AG10803 (cell line): ENCODE results near the gene NMT2.
A peak's percentile ranks its signal among the peaks of the same experiment; 100 is the strongest.

Experiments
- DNase-seq: peaks from one replicate; pipeline ENCODE4 v3.0.0; 2010; ENCODE audit warnings: low read depth
- H3K4me3 ChIP-seq: 2 replicates; pipeline ENCODE4 v1.5.1; 2011; ENCODE audit warnings: mild to moderate bottlenecking, low read length, control low read depth
- TF ChIP-seq, protein P1 (sequence below): conservative IDR thresholded peaks from 2 replicates; pipeline ENCODE4 v1.5.1; 2011; ENCODE audit warnings: mild to moderate bottlenecking, low read length, control low read depth, inconsistent platforms

Gene NMT2

DNA sequence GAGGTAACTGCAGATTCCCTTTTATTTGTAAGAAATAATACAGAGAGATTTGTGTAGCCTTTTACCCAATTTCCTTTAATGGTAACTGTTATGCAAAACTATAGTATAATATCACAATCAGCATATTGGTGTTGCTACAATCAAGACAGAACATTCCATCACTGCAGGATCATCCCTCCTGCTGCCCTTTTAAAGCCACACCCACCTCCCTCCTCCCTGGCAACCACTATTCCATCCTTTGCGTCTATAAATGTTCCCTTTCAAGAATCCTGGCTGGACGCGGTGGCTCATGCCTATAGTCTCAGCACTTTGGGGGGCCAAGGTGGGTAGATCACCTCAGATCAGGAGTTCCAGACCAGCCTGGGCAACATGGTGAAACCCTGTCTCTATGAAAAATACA, 93.1 kb downstream of the NMT2 start:
- TF ChIP-seq, protein P1, sequence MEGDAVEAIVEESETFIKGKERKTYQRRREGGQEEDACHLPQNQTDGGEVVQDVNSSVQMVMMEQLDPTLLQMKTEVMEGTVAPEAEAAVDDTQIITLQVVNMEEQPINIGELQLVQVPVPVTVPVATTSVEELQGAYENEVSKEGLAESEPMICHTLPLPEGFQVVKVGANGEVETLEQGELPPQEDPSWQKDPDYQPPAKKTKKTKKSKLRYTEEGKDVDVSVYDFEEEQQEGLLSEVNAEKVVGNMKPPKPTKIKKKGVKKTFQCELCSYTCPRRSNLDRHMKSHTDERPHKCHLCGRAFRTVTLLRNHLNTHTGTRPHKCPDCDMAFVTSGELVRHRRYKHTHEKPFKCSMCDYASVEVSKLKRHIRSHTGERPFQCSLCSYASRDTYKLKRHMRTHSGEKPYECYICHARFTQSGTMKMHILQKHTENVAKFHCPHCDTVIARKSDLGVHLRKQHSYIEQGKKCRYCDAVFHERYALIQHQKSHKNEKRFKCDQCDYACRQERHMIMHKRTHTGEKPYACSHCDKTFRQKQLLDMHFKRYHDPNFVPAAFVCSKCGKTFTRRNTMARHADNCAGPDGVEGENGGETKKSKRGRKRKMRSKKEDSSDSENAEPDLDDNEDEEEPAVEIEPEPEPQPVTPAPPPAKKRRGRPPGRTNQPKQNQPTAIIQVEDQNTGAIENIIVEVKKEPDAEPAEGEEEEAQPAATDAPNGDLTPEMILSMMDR: no peak
- DNase-seq: no peak
- no peak overlapping the region for H3K4me3 ChIP-seq

DNA sequence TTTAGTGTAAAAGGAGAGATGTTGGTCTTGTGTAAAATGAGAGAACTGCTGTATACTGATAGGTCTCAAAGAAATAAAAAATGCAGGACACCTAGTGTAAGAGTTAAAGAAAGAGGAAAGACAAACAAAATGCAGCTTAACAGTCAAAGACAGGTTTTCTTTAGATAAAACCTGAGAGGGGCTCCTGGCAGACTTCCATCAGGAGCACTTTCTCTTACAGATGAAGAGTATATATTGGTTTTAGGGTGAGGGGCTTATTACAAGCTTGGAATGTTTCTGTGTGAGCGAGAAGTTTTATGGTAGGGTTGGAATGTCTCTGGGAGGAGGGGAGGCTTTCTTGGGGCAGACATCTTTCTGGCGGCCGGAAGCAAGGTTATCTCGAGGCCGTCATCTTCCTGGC, 96.1 kb downstream of the NMT2 start:
- no peak overlapping the region for H3K4me3 ChIP-seq
- DNase-seq: no peak
- TF ChIP-seq, protein P1: no peak

DNA sequence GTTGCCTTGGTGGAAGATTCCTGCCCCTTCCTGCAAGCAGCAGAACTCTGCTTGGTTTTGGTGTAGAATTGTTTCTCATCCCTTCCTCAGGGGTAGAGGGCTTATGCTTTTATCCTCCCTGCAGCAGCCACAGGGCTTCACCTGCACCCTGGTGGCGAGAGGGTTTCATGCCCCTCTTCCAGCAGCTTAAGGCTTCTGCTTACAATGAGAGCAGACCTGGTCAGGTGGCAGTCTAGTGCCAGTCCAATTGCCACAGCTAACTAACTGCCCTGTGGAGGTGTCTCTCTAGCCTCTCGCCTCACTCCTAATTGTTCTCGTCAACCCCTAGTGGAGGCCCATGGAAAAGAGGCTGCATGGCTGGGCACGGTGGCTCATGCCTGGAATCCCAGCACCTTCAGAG, 99.3 kb downstream of the NMT2 start:
- no peak overlapping the region for H3K4me3 ChIP-seq
- TF ChIP-seq, protein P1: no peak
- DNase-seq: no peak

DNA sequence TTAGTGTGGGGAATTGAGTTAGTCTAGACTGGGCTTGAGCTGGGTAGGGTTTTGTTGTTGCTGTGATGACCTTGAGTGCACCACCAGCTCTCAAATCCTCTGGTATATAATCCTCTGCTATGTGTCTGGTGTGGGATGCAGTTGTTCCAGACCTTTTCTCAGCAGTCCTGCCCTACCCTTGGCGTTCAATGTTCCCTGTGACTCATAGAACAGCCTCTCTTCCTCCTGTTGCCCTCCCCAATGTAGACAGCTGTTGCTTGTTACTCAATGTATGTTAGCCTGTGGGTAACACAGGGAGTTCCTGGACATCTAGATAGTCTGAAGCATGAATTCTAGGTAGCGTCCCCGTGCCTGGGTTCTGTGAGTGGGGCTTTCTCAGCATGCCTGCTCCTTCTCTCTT, 99.7 kb downstream of the NMT2 start:
- no peak overlapping the region for H3K4me3 ChIP-seq
- TF ChIP-seq, protein P1: no peak
- DNase-seq: peak; percentile 46

DNA sequence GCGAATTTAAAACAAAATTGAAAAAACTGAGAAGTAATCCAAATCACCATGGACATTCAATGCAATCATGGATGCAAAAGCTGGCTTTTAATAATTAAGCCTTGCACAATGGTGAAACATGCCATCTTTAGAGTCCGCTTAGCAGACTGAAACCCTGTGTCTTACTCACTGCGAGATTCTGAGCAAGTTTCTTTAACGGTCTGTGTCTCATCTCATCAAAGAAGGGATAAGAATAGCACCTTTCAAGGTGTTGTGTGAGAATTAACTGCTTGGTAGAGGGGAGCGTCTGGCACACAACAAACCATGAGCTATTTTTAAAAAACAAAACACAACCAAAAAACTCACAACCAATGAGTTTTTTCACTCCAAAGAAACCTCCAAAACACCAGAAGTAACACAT, 101.3 kb downstream of the NMT2 start:
- H3K4me3 ChIP-seq: no peak overlapping the region
- DNase-seq: no peak
- TF ChIP-seq, protein P1: no peak

DNA sequence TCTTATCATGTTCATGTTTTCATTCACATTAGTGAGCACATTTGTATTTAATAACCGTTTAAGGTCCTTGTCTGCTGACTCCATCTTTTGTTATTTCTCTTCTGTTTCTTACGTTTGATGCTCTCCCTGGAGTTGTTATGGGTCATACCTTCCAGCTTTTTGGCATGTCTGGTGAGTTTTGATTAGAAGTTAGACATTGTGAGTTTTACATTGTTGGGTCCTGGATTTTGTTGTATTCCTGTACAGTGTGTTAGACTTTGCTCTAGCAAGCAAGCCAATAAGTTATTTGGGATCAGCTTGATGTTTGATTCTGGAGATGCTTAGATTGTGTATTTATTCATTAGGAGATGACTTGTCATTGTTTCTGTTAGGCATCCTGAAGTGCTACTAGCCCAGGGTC, 107.9 kb downstream of the NMT2 start:
- TF ChIP-seq, protein P1: no peak
- H3K4me3 ChIP-seq: no peak overlapping the region
- no peak for DNase-seq

DNA sequence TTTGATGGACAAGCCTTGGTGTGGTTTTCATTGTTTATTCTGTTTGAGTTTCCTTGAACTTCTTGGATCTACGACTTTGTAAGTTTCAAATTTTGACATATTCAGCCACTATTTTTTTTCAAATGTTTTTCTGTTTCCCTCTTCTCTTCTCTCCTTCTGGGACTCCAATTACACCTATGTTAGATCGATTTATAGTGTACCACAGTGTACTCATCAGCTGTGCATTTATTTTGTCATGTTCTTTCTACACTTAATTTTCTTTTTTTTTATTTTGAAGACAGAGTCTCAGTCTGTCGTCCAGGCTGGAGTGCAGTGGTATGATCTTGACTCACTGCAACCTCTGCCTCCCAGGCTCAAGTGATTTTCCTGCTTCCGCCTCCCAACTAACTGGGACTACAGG, 108.6 kb downstream of the NMT2 start:
- H3K4me3 ChIP-seq: no peak overlapping the region
- TF ChIP-seq, protein P1: no peak
- no peak for DNase-seq
